NCI-H2107 (cell line): ENCODE data around the gene GLCE.
"Not testable (repeated sequence)": the region's sequence is repeated elsewhere in the genome, so short reads cannot be mapped to it uniquely, and the experiment has no call there.

Experiments
- DNase-seq: peaks from one replicate; lab custom pipeline; 2025; lab: John Stamatoyannopoulos, UW

The GLCE gene

GRCh38 chr15:69299451-69299886, 139.0 kb downstream of the GLCE start:
- no peak for DNase-seq

GRCh38 chr15:69299943-69300588, 139.6 kb downstream of the GLCE start:
- DNase-seq = no peak

GRCh38 chr15:69301101-69301500, 140.7 kb downstream of the GLCE start:
- DNase-seq = not testable (repeated sequence)

- not testable (repeated sequence) for DNase-seq
These were observed 141.7 kb downstream of the GLCE start for GRCh38 chr15:69302087-69302486.

GRCh38 chr15:69302929-69303328, 142.5 kb downstream of the GLCE start:
- DNase-seq = no peak

GRCh38 chr15:69303337-69304181, 143.1 kb downstream of the GLCE start:
- DNase-seq = no peak

- no peak for DNase-seq
These were observed 143.7 kb downstream of the GLCE start for GRCh38 chr15:69304182-69304545.

- no peak for DNase-seq
These were observed 144.9 kb downstream of the GLCE start for GRCh38 chr15:69305204-69305931.

GRCh38 chr15:69305933-69306568, 145.6 kb downstream of the GLCE start:
- no peak for DNase-seq

GRCh38 chr15:69307939-69308338, 147.5 kb downstream of the GLCE start:
- no peak for DNase-seq

GRCh38 chr15:69308949-69309348, 148.5 kb downstream of the GLCE start:
- no peak for DNase-seq

GRCh38 chr15:69311319-69311721, 150.9 kb downstream of the GLCE start:
- no peak for DNase-seq

GRCh38 chr15:69313432-69314000, 153.1 kb downstream of the GLCE start:
- no peak for DNase-seq

- DNase-seq = no peak
These were observed 153.7 kb downstream of the GLCE start for GRCh38 chr15:69314131-69314530.

- DNase-seq = no peak
These were observed 154.3 kb downstream of the GLCE start for GRCh38 chr15:69314736-69315135.

GRCh38 chr15:69315402-69316110, 155.1 kb downstream of the GLCE start:
- no peak for DNase-seq

GRCh38 chr15:69316291-69316690, 155.9 kb downstream of the GLCE start:
- no peak for DNase-seq

- DNase-seq = no peak
These were observed 157.0 kb downstream of the GLCE start for GRCh38 chr15:69317392-69317841.

- DNase-seq = no peak
These were observed 157.6 kb downstream of the GLCE start for GRCh38 chr15:69318033-69318432.

GRCh38 chr15:69319384-69320375, 159.2 kb downstream of the GLCE start:
- DNase-seq = no peak
